Neural crest cell (in vitro differentiated cells): ENCODE measurements around the gene SHROOM3. TPM values are rescaled to one million over a fixed set of nuclear protein-coding genes. Genes with fewer than 3 reads are reported as not detected.

Source experiments
- DNase-seq: peaks from one replicate; pipeline ENCODE4 v3.0.0; 2021; ENCODE audit warnings: low read depth, mixed read lengths, low spot score
- H3K27ac Mint-ChIP-seq: one replicate; pipeline ENCODE4 v1.8.0; 2021; ENCODE audit warnings: mild to moderate bottlenecking, mixed read lengths; ENCODE audit not compliant: unreplicated experiment
- H3K27me3 Mint-ChIP-seq: 2 replicates; pipeline ENCODE4 v1.8.0; 2021; ENCODE audit warnings: low read depth, mild to moderate bottlenecking, mixed read lengths
- H3K36me3 Mint-ChIP-seq: 2 replicates; pipeline ENCODE4 v1.8.0; 2021; ENCODE audit warnings: low read depth, mild to moderate bottlenecking, mixed read lengths
- H3K4me1 Mint-ChIP-seq: 2 replicates; pipeline ENCODE4 v1.8.0; 2021; ENCODE audit warnings: mixed read lengths
- H3K4me3 Mint-ChIP-seq: one replicate; pipeline ENCODE4 v1.8.0; 2021; ENCODE audit warnings: mild to moderate bottlenecking, mixed read lengths
- H3K9me3 Mint-ChIP-seq: 2 replicates; pipeline ENCODE4 v1.8.0; 2021; ENCODE audit warnings: mixed read lengths
- CTCF ChIP-seq: fragments of 200-600 bp; sonication (generic); conservative IDR thresholded peaks from 2 replicates; pipeline ENCODE4 v1.5.0; 2021; ENCODE audit warnings: antibody characterized with exemption, mild to moderate bottlenecking
- total RNA-seq: library from RNA; stranded (reverse); gene quantifications from 2 replicates; pipeline ENCODE4 v1.2.1, GENCODE V29; 2021

The SHROOM3 gene
- total RNA-seq, 1 donor from 2014 or later, result 40.1 TPM

- no peak for TF ChIP-seq CTCF
- Mint-ChIP-seq H3K27me3 (no peaks in the 10 kb centered on the region), H3K4me1 (peaks cover 50% of the 10 kb centered on the region), H3K36me3 (peaks cover 22% of the 10 kb centered on the region), H3K4me3 (no peak overlapping the region), H3K9me3 (no peaks in the 10 kb centered on the region), H3K27ac (no peak overlapping the region)
- DNase-seq, result no peak
Observed at GRCh38 chr4:76747563-76747962, 312.5 kb downstream of the SHROOM3 start.

GRCh38 chr4:76748649-76749048, 313.6 kb downstream of the SHROOM3 start:
- Mint-ChIP-seq H3K36me3 (peaks cover 22% of the 10 kb centered on the region), H3K4me3 (no peak overlapping the region), H3K27ac (peak overlapping the region; percentile 21), H3K9me3 (no peaks in the 10 kb centered on the region), H3K4me1 (peaks cover 50% of the 10 kb centered on the region), H3K27me3 (no peaks in the 10 kb centered on the region)
- TF ChIP-seq CTCF, result peak; percentile 65
- DNase-seq, result no peak

- Mint-ChIP-seq H3K4me3 (no peak overlapping the region), H3K4me1 (peaks cover 53% of the 10 kb centered on the region), H3K27me3 (no peaks in the 10 kb centered on the region), H3K36me3 (peaks cover 22% of the 10 kb centered on the region), H3K27ac (no peak overlapping the region), H3K9me3 (no peaks in the 10 kb centered on the region)
- no peak for TF ChIP-seq CTCF
- no peak for DNase-seq
Observed at GRCh38 chr4:76749355-76749754, 314.3 kb downstream of the SHROOM3 start.

DNA sequence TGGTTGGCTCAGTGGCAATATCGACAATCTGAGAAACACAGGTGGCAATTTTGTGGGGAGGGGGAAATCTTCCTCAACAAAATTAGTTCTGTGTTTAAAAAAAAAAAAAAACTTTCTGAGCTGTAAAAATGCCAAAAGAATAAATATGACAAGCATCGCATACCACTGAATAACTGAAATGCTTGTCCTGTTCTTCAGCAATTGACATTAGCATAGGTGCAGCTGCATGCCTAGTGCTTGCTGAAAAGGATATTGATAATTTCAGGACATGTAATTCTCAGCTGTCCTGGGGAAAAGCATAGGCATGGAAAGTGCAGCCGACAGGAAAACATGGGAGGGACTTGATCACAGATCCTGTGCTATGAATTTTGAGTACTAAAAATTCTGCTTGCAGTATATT, 315.7 kb downstream of the SHROOM3 start:
- TF ChIP-seq CTCF, result no peak
- H3K27me3 Mint-ChIP-seq, result no peaks in the 10 kb centered on the region
- no peak overlapping the region for H3K4me3 Mint-ChIP-seq
- peaks cover 22% of the 10 kb centered on the region for H3K36me3 Mint-ChIP-seq
- H3K9me3 Mint-ChIP-seq, result no peaks in the 10 kb centered on the region
- no peak for DNase-seq
- H3K27ac Mint-ChIP-seq, result no peak overlapping the region
- peaks cover 56% of the 10 kb centered on the region for H3K4me1 Mint-ChIP-seq

DNA sequence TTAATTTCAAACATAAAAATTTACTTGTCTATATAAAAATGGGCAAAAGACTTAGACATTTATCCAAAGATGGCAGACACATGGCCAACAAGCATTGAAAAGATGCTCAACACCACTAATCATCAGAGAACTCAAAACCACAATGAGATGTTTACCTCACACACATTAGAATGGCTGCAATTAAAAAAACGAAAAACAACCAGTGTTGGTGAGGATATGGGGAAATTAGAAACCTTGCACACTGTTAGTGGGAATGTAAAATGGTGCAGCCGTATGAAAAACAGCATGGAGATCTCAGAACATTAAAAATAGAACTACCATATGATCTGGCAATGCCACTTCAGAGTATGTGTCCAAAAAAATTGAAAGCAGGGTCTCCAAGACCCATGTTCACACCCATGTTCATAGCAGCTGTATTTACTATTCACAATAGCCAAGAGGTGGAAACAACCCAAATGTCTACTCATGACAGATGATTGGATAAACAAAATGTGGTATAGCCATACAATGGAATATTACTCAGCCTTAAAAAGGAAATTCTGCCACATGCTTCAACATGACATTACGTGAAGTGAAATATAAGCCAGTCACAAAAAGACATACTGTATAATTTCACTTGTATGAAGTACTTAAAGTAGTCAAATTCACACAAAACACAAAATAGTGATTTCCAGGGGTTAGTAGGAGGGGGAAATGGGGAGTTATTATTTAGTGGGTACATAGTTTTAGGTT, 316.7 kb downstream of the SHROOM3 start:
- peaks cover 24% of the 10 kb centered on the region for H3K36me3 Mint-ChIP-seq
- H3K27me3 Mint-ChIP-seq, result no peaks in the 10 kb centered on the region
- peaks cover 56% of the 10 kb centered on the region for H3K4me1 Mint-ChIP-seq
- H3K9me3 Mint-ChIP-seq, result no peaks in the 10 kb centered on the region
- H3K27ac Mint-ChIP-seq, result no peak overlapping the region
- no peak for TF ChIP-seq CTCF
- no peak for DNase-seq
- no peak overlapping the region for H3K4me3 Mint-ChIP-seq
